Caco-2 (cell line): ENCODE results near the gene CPLX1. TPM values are rescaled to one million over a fixed set of nuclear protein-coding genes. Genes with fewer than 3 reads are reported as not detected.
A peak's percentile ranks its signal among the peaks of the same experiment; 100 is the strongest.

Experiments
- BruUV-seq: library from RNA; stranded (reverse); fragments of 400-500 nt; replicated peaks from 2 replicates; lab custom pipeline; 2021; lab: Mats Ljungman, UMichigan
- CTCF ChIA-PET: fragments of 300-600 bp; sonication (Branson Sonifier 250); formaldehyde crosslinking; loops from one replicate; lab custom pipeline; 2022; ENCODE audit warnings: antibody characterized with exemption; lab: Charles Lee
- POLR2A ChIA-PET: fragments of 300-600 bp; sonication (Branson Sonifier 250); formaldehyde crosslinking; loops from one replicate; lab custom pipeline; 2022; ENCODE audit warnings: antibody characterized with exemption; lab: Charles Lee
- DNase-seq, 2 experiments: peaks; one replicate each; pipeline versions ENCODE4 v3.0.0 to v3.0.0-alpha.2; 2020 to 2022
- H3K27me3 ChIP-seq: replicated peaks from 2 replicates; pipeline ENCODE4 v1.6.0; 2011; ENCODE audit warnings: low read length; ENCODE audit not compliant: control insufficient read depth, insufficient read depth
- H3K36me3 ChIP-seq: 2 replicates; pipeline ENCODE4 v1.5.1; 2011; ENCODE audit warnings: low read length; ENCODE audit not compliant: control insufficient read depth, insufficient read depth
- H3K4me1 ChIP-seq: fragments of 250-450 bp; sonication (Bioruptor Pico); 2 replicates; pipeline ENCODE4 v1.5.1; 2020; ENCODE audit warnings: mild to moderate bottlenecking
- H3K4me3 ChIP-seq: 2 replicates; pipeline ENCODE4 v1.5.1; 2011; ENCODE audit warnings: low read depth, mild to moderate bottlenecking, control low read depth, low read length
- H3K9me3 ChIP-seq: fragments of 250-450 bp; sonication (Bioruptor Pico); 2 replicates; pipeline ENCODE4 v1.5.1; 2020; ENCODE audit warnings: mild to moderate bottlenecking, moderate library complexity
- H3K27ac Mint-ChIP-seq: one replicate; pipeline ENCODE4 v1.8.0; 2022; ENCODE audit warnings: mixed read lengths; ENCODE audit not compliant: unreplicated experiment
- H3K27me3 Mint-ChIP-seq: one replicate; pipeline ENCODE4 v1.8.0; 2022; ENCODE audit warnings: mixed read lengths; ENCODE audit not compliant: insufficient read depth, unreplicated experiment
- H3K36me3 Mint-ChIP-seq: one replicate; pipeline ENCODE4 v1.8.0; 2022; ENCODE audit warnings: mild to moderate bottlenecking, mixed read lengths; ENCODE audit not compliant: insufficient read depth, unreplicated experiment
- H3K4me1 Mint-ChIP-seq: one replicate; pipeline ENCODE4 v1.8.0; 2022; ENCODE audit warnings: low read depth, mixed read lengths; ENCODE audit not compliant: unreplicated experiment
- H3K4me3 Mint-ChIP-seq: one replicate; pipeline ENCODE4 v1.8.0; 2022; ENCODE audit warnings: mild to moderate bottlenecking, moderate library complexity, mixed read lengths; ENCODE audit not compliant: unreplicated experiment
- H3K9me3 Mint-ChIP-seq: one replicate; pipeline ENCODE4 v1.8.0; 2022; ENCODE audit warnings: mixed read lengths; ENCODE audit not compliant: unreplicated experiment
- CTCF ChIP-seq, 2 experiments: fragments of 200-600 bp in 1 of 2; IDR thresholded peaks; 1 replicate in 1 of 2; 2 replicates in 1 of 2; pipeline versions ENCODE4 v1.5.1 to v1.8.0; 2011 to 2022; ENCODE audit warnings: antibody characterized with exemption in 1 of 2, control low read depth in 1 of 2, inconsistent platforms in 1 of 2, low read depth in 1 of 2, low read length in 1 of 2, mild to moderate bottlenecking in 1 of 2, moderate library complexity in 1 of 2; ENCODE audit not compliant: insufficient read depth in 1 of 2, severe bottlenecking in 1 of 2, unreplicated experiment in 1 of 2
- intact Hi-C: fragments of 100-400 bp; cut with micrococcal nuclease; formaldehyde crosslinking; loops from one replicate; pipeline ENCODE4 v1.10.0; 2022; ENCODE audit not compliant: unreplicated experiment
- total RNA-seq: library from RNA; stranded (reverse); gene quantifications from 2 replicates; pipeline ENCODE4 v1.2.3, GENCODE V29; 2022

Gene CPLX1
- total RNA-seq, 1 experiment from 2014 or later: 20.9 TPM

DNA sequence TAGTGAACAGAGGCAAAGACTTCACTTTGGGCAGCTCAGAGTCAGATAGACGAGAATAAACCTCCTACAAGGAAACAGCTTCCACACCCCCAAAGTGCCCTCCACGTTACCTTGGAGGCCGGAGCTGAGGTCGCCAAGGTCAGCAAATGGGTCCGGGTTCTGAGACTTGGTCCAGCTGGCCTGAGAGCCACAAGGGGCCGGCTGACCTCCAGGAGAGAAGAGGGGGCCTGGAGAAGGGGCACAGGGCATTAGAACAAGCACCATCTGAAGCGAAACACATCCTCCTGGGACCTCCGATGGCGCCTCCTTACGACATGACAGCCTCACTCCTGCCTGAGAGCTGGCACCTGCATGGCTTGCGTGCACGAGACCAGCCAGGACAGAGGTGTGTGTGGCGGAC, 33.6 kb upstream of the CPLX1 start:
- Mint-ChIP-seq H3K36me3 (peaks cover 64% of the 10 kb centered on the region), H3K4me1 (no peaks in the 10 kb centered on the region), H3K27ac (no peak overlapping the region), H3K27me3 (no peaks in the 10 kb centered on the region), H3K9me3 (no peaks in the 10 kb centered on the region), H3K4me3 (no peak overlapping the region)
- no peak for TF ChIP-seq CTCF (IDR thresholded peaks at IDR 0.05; ENCODE audit: insufficient read depth in 1 of 2, low read depth in 1 of 2, low read length in 1 of 2, severe bottlenecking in 1 of 2, unreplicated experiment in 1 of 2)
- ChIA-PET CTCF (no interaction called here), POLR2A (no interaction called here)
- BruUV-seq: no TSS peak
- peaks cover 3% of the 10 kb centered on the region for H3K36me3 ChIP-seq
- intact Hi-C loops: no loop called here
- DNase-seq: no peak
- H3K9me3 ChIP-seq: no peaks in the 10 kb centered on the region
- H3K4me1 ChIP-seq: no peaks in the 10 kb centered on the region
- no peak overlapping the region for H3K4me3 ChIP-seq
- H3K27me3 ChIP-seq: no peaks in the 10 kb centered on the region

DNA sequence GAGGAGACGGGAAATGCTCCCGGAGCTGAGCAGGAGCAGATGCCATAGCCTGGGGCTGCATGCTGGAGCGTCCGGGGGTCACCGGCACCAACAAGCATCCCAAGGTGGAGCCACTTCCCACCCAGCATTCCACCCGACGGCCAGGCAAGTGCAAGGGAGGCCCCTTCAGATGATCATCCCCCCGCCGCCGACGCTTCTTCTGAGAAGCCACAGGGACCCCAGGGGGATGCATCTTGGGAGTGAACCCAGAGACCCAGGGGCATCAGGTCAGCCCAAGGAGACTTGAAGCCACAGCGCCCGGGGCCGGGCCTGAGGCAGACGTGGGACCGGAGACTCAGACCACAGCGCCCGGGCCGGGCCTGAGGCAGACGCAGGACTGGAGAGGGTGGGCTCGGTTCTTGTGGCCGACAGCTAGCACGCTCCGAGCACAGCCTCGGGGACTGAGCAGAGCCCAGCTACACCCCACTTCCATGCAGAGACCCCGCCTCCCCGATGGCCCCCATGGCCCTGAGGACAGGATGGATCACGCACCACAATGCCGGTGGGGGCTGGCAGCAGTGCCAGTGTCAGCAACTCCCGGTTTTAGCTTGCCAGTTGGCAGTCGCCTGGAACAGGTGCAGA, 33.0 kb upstream of the CPLX1 start:
- no peak overlapping the region for H3K4me3 ChIP-seq
- Mint-ChIP-seq H3K36me3 (peaks cover 66% of the 10 kb centered on the region), H3K27ac (no peak overlapping the region), H3K4me1 (no peaks in the 10 kb centered on the region), H3K4me3 (no peak overlapping the region), H3K9me3 (no peaks in the 10 kb centered on the region), H3K27me3 (no peaks in the 10 kb centered on the region)
- no TSS peak for BruUV-seq
- H3K27me3 ChIP-seq: no peaks in the 10 kb centered on the region
- peaks cover 3% of the 10 kb centered on the region for H3K36me3 ChIP-seq
- ChIA-PET POLR2A (no interaction called here), CTCF (no interaction called here)
- intact Hi-C loops: no loop called here
- no peak for DNase-seq
- TF ChIP-seq CTCF (IDR thresholded peaks at IDR 0.05; ENCODE audit: insufficient read depth in 1 of 2, low read depth in 1 of 2, low read length in 1 of 2, severe bottlenecking in 1 of 2, unreplicated experiment in 1 of 2): no peak
- no peaks in the 10 kb centered on the region for H3K4me1 ChIP-seq
- H3K9me3 ChIP-seq: no peaks in the 10 kb centered on the region

- ChIA-PET POLR2A (no interaction called here), CTCF (no interaction called here)
- H3K36me3 ChIP-seq: peaks cover 3% of the 10 kb centered on the region
- no peak overlapping the region for H3K4me3 ChIP-seq
- DNase-seq: no peak
- no TSS peak for BruUV-seq
- H3K36me3 Mint-ChIP-seq: peaks cover 65% of the 10 kb centered on the region
- no peaks in the 10 kb centered on the region for H3K9me3 Mint-ChIP-seq
- no peaks in the 10 kb centered on the region for H3K9me3 ChIP-seq
- no peak for TF ChIP-seq CTCF (IDR thresholded peaks at IDR 0.05; ENCODE audit: insufficient read depth in 1 of 2, low read depth in 1 of 2, low read length in 1 of 2, severe bottlenecking in 1 of 2, unreplicated experiment in 1 of 2)
- H3K4me3 Mint-ChIP-seq: no peak overlapping the region
- no peaks in the 10 kb centered on the region for H3K27me3 Mint-ChIP-seq
- H3K4me1 ChIP-seq: no peaks in the 10 kb centered on the region
- peak overlapping the region; percentile 58 for H3K27ac Mint-ChIP-seq
- intact Hi-C loops: no loop called here
- H3K27me3 ChIP-seq: no peaks in the 10 kb centered on the region
- no peaks in the 10 kb centered on the region for H3K4me1 Mint-ChIP-seq
Observed at GRCh38 chr4:858041-858481, 32.1 kb upstream of the CPLX1 start.
